Neural progenitor cell (in vitro differentiated cells): ENCODE measurements around the gene ZNF574. TPM values are rescaled to one million over a fixed set of nuclear protein-coding genes. Genes with fewer than 3 reads are reported as not detected.
A peak's percentile ranks its signal among the peaks of the same experiment; 100 is the strongest.

Experiments
- DNase-seq: peaks from one replicate; pipeline ENCODE4 v3.0.0-alpha.2; 2016; ENCODE audit warnings: low spot score
- H2AFZ ChIP-seq: fragments of 200-600 bp; sonication (generic); replicated peaks from 2 replicates; pipeline ENCODE4 v1.6.1; 2016; ENCODE audit warnings: antibody characterized with exemption
- H3F3A ChIP-seq: fragments of 200-600 bp; sonication (generic); 2 replicates; pipeline ENCODE4 v1.6.1; 2016; ENCODE audit warnings: antibody characterized with exemption, low read depth
- H3K27ac ChIP-seq: fragments of 200-600 bp; sonication (generic); 2 replicates; pipeline ENCODE4 v1.5.1; 2016; ENCODE audit warnings: mild to moderate bottlenecking
- H3K27me3 ChIP-seq: fragments of 200-600 bp; sonication (generic); 2 replicates; pipeline ENCODE4 v1.6.1; 2016; ENCODE audit warnings: mild to moderate bottlenecking, moderate library complexity
- H3K36me3 ChIP-seq: fragments of 200-600 bp; sonication (generic); 2 replicates; pipeline ENCODE4 v1.5.1; 2016
- H3K4me1 ChIP-seq: fragments of 200-600 bp; sonication (generic); 2 replicates; pipeline ENCODE4 v1.6.1; 2016; ENCODE audit warnings: mixed run types
- H3K4me2 ChIP-seq: fragments of 200-600 bp; sonication (generic); 2 replicates; pipeline ENCODE4 v1.6.1; 2016
- H3K4me3 ChIP-seq: fragments of 200-600 bp; sonication (generic); 2 replicates; pipeline ENCODE4 v1.5.1; 2016
- H3K79me2 ChIP-seq: fragments of 200-600 bp; sonication (generic); 2 replicates; pipeline ENCODE4 v1.6.1; 2016; ENCODE audit warnings: low read depth
- H3K9ac ChIP-seq: fragments of 200-600 bp; sonication (generic); 2 replicates; pipeline ENCODE4 v1.6.1; 2016
- H3K9me3 ChIP-seq: fragments of 200-600 bp; sonication (generic); 2 replicates; pipeline ENCODE4 v1.5.1; 2016; ENCODE audit warnings: low read depth
- H4K20me1 ChIP-seq: fragments of 200-600 bp; sonication (generic); 2 replicates; pipeline ENCODE4 v1.6.1; 2016; ENCODE audit warnings: low read depth
- H3K27ac Mint-ChIP-seq: 3 replicates; pipeline ENCODE4 v1.8.0; 2021; ENCODE audit warnings: mixed read lengths
- H3K27me3 Mint-ChIP-seq: 2 replicates; pipeline ENCODE4 v1.8.0; 2022; ENCODE audit warnings: low read depth, mild to moderate bottlenecking, inconsistent platforms, moderate library complexity, mixed read lengths; ENCODE audit not compliant: insufficient read depth
- H3K36me3 Mint-ChIP-seq: 3 replicates; pipeline ENCODE4 v1.8.0; 2021; ENCODE audit warnings: mixed read lengths
- H3K4me1 Mint-ChIP-seq: 3 replicates; pipeline ENCODE4 v1.8.0; 2021; ENCODE audit warnings: mixed read lengths
- H3K4me3 Mint-ChIP-seq: 3 replicates; pipeline ENCODE4 v1.8.0; 2021; ENCODE audit warnings: mild to moderate bottlenecking, moderate library complexity, mixed read lengths
- H3K9me3 Mint-ChIP-seq: 3 replicates; pipeline ENCODE4 v1.8.0; 2020; ENCODE audit warnings: mixed read lengths
- CTCF ChIP-seq: fragments of 200-600 bp; sonication (generic); IDR thresholded peaks from 2 replicates; pipeline ENCODE4 v1.5.1; 2017; ENCODE audit warnings: antibody characterized with exemption, mild to moderate bottlenecking
- EZH2 ChIP-seq: fragments of 200-600 bp; sonication (generic); IDR thresholded peaks from 2 replicates; pipeline ENCODE4 v1.6.1; 2017; ENCODE audit warnings: antibody characterized with exemption, mild to moderate bottlenecking, moderate library complexity
- EZH2phosphoT487 ChIP-seq: fragments of 200-600 bp; sonication (generic); IDR thresholded peaks from 2 replicates; pipeline ENCODE4 v1.6.1; 2017; ENCODE audit warnings: antibody characterized with exemption
- total RNA-seq: library from RNA; depleted of rRNA; stranded (reverse); fragments of >200 nt; gene quantifications from 2 replicates; pipeline ENCODE4 v1.2.3, GENCODE V29; 2015; ENCODE audit warnings: low replicate concordance

ZNF574 gene
- 13.4 and 35.6 TPM in 2 replicates for total RNA-seq

- Histone ChIP-seq H3K9me3 (no peaks in the 10 kb centered on the region), H3K79me2 (peaks cover 50% of the 10 kb centered on the region), H2AFZ (peak within 1 kb of the TSS; percentile 93), H3K27me3 (no peaks in the 10 kb centered on the region), H3K27ac (peak within 1 kb of the TSS; percentile 90), H3K4me3 (peak within 1 kb of the TSS; percentile 76), H4K20me1 (peaks cover 44% of the 10 kb centered on the region), H3K4me1 (peaks cover 12% of the 10 kb centered on the region), H3K36me3 (no peaks in the 10 kb centered on the region), H3F3A (peaks cover 9% of the 10 kb centered on the region), H3K9ac (peak within 1 kb of the TSS; percentile 91), H3K4me2 (peak within 1 kb of the TSS; percentile 96)
- Mint-ChIP-seq H3K9me3 (no peaks in the 10 kb centered on the region), H3K27me3 (peaks cover 5% of the 10 kb centered on the region), H3K27ac (peak within 1 kb of the TSS; percentile 98), H3K4me3 (peak within 1 kb of the TSS; percentile 99), H3K4me1 (peaks cover 39% of the 10 kb centered on the region), H3K36me3 (peaks cover 16% of the 10 kb centered on the region)
- TF ChIP-seq EZH2 (no peak), EZH2phosphoT487 (no peak), CTCF (no peak)
- peak; percentile 100 for DNase-seq
Measured at GRCh38 chr19:42075616-42076379, at the start of gene ZNF574. Gene ZNF574 (plus strand): TSS chr19:42076166. CDS start chr19:42078607, 2,441 bp downstream.

GRCh38 chr19:42028304-42029216, 47.4 kb upstream of the ZNF574 start:
- no peak overlapping the region for H3K27ac ChIP-seq
- Mint-ChIP-seq H3K36me3 (no peaks in the 10 kb centered on the region), H3K4me3 (peak overlapping the region; percentile 62), H3K4me1 (peaks cover 34% of the 10 kb centered on the region), H3K9me3 (no peaks in the 10 kb centered on the region), H3K27me3 (peaks cover 14% of the 10 kb centered on the region), H3K27ac (no peak overlapping the region)
- TF ChIP-seq EZH2phosphoT487: no peak
- TF ChIP-seq EZH2: no peak
- peak; percentile 97 for TF ChIP-seq CTCF
- H4K20me1 ChIP-seq: peaks cover 13% of the 10 kb centered on the region
- no peak overlapping the region for H2AFZ ChIP-seq
- H3K9me3 ChIP-seq: no peaks in the 10 kb centered on the region
- H3K36me3 ChIP-seq: no peaks in the 10 kb centered on the region
- no peaks in the 10 kb centered on the region for H3K27me3 ChIP-seq
- H3F3A ChIP-seq: no peaks in the 10 kb centered on the region
- peak overlapping the region; percentile 54 for H3K4me2 ChIP-seq
- no peaks in the 10 kb centered on the region for H3K4me1 ChIP-seq
- H3K9ac ChIP-seq: no peak overlapping the region
- peak; percentile 69 for DNase-seq
- no peaks in the 10 kb centered on the region for H3K79me2 ChIP-seq
- H3K4me3 ChIP-seq: peak overlapping the region; percentile 34

GRCh38 chr19:42030645-42031440, 45.1 kb upstream of the ZNF574 start:
- no peaks in the 10 kb centered on the region for H3K36me3 ChIP-seq
- peak overlapping the region; percentile 41 for H3K4me3 Mint-ChIP-seq
- no peak overlapping the region for H3K27ac ChIP-seq
- peaks cover 41% of the 10 kb centered on the region for H3K4me1 Mint-ChIP-seq
- no peaks in the 10 kb centered on the region for H3K27me3 ChIP-seq
- no peak overlapping the region for H3K4me3 ChIP-seq
- no peaks in the 10 kb centered on the region for H3K36me3 Mint-ChIP-seq
- DNase-seq: no peak
- peaks cover 9% of the 10 kb centered on the region for H4K20me1 ChIP-seq
- no peaks in the 10 kb centered on the region for H3K9me3 Mint-ChIP-seq
- H3K27me3 Mint-ChIP-seq: peaks cover 10% of the 10 kb centered on the region
- H2AFZ ChIP-seq: no peak overlapping the region
- H3K9ac ChIP-seq: no peak overlapping the region
- no peak overlapping the region for H3K4me2 ChIP-seq
- peaks cover 5% of the 10 kb centered on the region for H3F3A ChIP-seq
- no peaks in the 10 kb centered on the region for H3K79me2 ChIP-seq
- H3K27ac Mint-ChIP-seq: peak overlapping the region; percentile 24
- no peaks in the 10 kb centered on the region for H3K9me3 ChIP-seq
- TF ChIP-seq EZH2 (no peak), EZH2phosphoT487 (no peak), CTCF (no peak)
- H3K4me1 ChIP-seq: no peaks in the 10 kb centered on the region
